IMR-90 (cell line): Measurements from ENCODE around the gene ELMO1. TPM values are rescaled to one million over a fixed set of nuclear protein-coding genes. Genes with fewer than 3 reads are reported as not detected.

Source experiments
- ATAC-seq: fragments of 200-7000 bp; cut with Tn5 transposase; 2 replicates; pipeline ENCODE4 v1.9.1; 2020; ENCODE audit warnings: low read depth, mild to moderate bottlenecking, moderate library complexity
- BruUV-seq: library from RNA; stranded (reverse); fragments of 400-500 nt; replicated peaks from 2 replicates; lab custom pipeline; 2021; lab: Mats Ljungman, UMichigan
- CTCF ChIA-PET: fragments of 300-600 bp; formaldehyde crosslinking; extraction: SDS; loops from one replicate; lab custom pipeline; 2021; ENCODE audit warnings: antibody characterized with exemption; lab: Yijun Ruan, JAX
- POLR2A ChIA-PET: fragments of 300-600 bp; sonication (Branson Sonifier 250); formaldehyde crosslinking; loops from one replicate; lab custom pipeline; 2022; ENCODE audit warnings: antibody characterized with exemption; ENCODE audit not compliant: unreplicated experiment; lab: Charles Lee
- DNase-seq: peaks from one replicate; pipeline ENCODE4 v3.0.0; 2013
- H2AFZ ChIP-seq: replicated peaks from 2 replicates; pipeline ENCODE3; 2013; ENCODE audit warnings: low read length, mild to moderate bottlenecking; ENCODE audit not compliant: poor library complexity
- H2AK5ac ChIP-seq: 2 replicates; pipeline ENCODE4 v1.6.1; 2013; ENCODE audit warnings: low read depth, low read length, inconsistent platforms
- H2AK9ac ChIP-seq: replicated peaks from 2 replicates; pipeline ENCODE3; 2013; ENCODE audit warnings: mild to moderate bottlenecking, low read depth, low read length, moderate library complexity; ENCODE audit not compliant: poor library complexity
- H2BK120ac ChIP-seq: 2 replicates; pipeline ENCODE4 v1.6.1; 2013; ENCODE audit warnings: low read depth, low read length, inconsistent platforms
- H2BK15ac ChIP-seq: 3 replicates; pipeline ENCODE4 v1.6.1; 2013; ENCODE audit warnings: low read depth, low read length, inconsistent platforms
- H2BK20ac ChIP-seq: 2 replicates; pipeline ENCODE4 v1.6.1; 2013; ENCODE audit warnings: low read depth, mild to moderate bottlenecking, inconsistent platforms, low read length, moderate library complexity
- H2BK5ac ChIP-seq: 2 replicates; pipeline ENCODE4 v1.6.1; 2013; ENCODE audit warnings: mild to moderate bottlenecking, low read depth, low read length, inconsistent platforms; ENCODE audit not compliant: poor library complexity, severe bottlenecking
- H3K14ac ChIP-seq: replicated peaks from 2 replicates; pipeline ENCODE4 v1.6.1; 2013; ENCODE audit warnings: low read depth, low read length, inconsistent platforms
- H3K18ac ChIP-seq: 2 replicates; pipeline ENCODE4 v1.6.1; 2013; ENCODE audit warnings: low read depth, low read length, control low read depth
- H3K23ac ChIP-seq: 2 replicates; pipeline ENCODE4 v1.6.1; 2013; ENCODE audit warnings: low read depth, low read length, inconsistent platforms
- H3K27ac ChIP-seq: 2 replicates; pipeline ENCODE4 v1.5.1; 2013; ENCODE audit warnings: mild to moderate bottlenecking, control low read depth, low read length; ENCODE audit not compliant: insufficient read depth
- H3K27me3 ChIP-seq: 2 replicates; pipeline ENCODE4 v1.6.1; 2013; ENCODE audit warnings: low read length; ENCODE audit not compliant: control insufficient read depth, insufficient read depth
- H3K36me3 ChIP-seq: 2 replicates; pipeline ENCODE4 v1.6.1; 2013; ENCODE audit warnings: low read length, mixed read lengths; ENCODE audit not compliant: control insufficient read depth, insufficient read depth
- H3K4ac ChIP-seq: 2 replicates; pipeline ENCODE4 v1.6.1; 2013; ENCODE audit warnings: low read depth, low read length, inconsistent platforms
- H3K4me1 ChIP-seq: 2 replicates; pipeline ENCODE4 v1.6.1; 2013; ENCODE audit warnings: low read length, mixed read lengths; ENCODE audit not compliant: control insufficient read depth, insufficient read depth
- H3K4me2 ChIP-seq: 2 replicates; pipeline ENCODE4 v1.6.1; 2013; ENCODE audit warnings: low read depth, mild to moderate bottlenecking, control low read depth, low read length, moderate library complexity
- H3K4me3 ChIP-seq: 2 replicates; pipeline ENCODE4 v1.5.1; 2013; ENCODE audit warnings: low read depth, mild to moderate bottlenecking, control low read depth, low read length, moderate library complexity; ENCODE audit not compliant: insufficient read depth
- H3K56ac ChIP-seq: 2 replicates; pipeline ENCODE4 v1.6.1; 2013; ENCODE audit warnings: low read length, inconsistent platforms; ENCODE audit not compliant: insufficient read depth; ENCODE audit errors: extremely low read depth
- H3K79me1 ChIP-seq, 2 experiments: 2 replicates each; pipeline ENCODE4 v1.6.1; 2013; ENCODE audit warnings: low read length in 2 of 2, inconsistent platforms in 1 of 2, low read depth in 1 of 2
- H3K9ac ChIP-seq: 2 replicates; pipeline ENCODE4 v1.6.1; 2013; ENCODE audit warnings: low read depth, low read length, control low read depth
- H3K9me1 ChIP-seq: 2 replicates; pipeline ENCODE4 v1.6.1; 2013; ENCODE audit warnings: low read length, inconsistent platforms; ENCODE audit not compliant: insufficient read depth
- H3K9me3 ChIP-seq: 2 replicates; pipeline ENCODE4 v1.6.1; 2013; ENCODE audit warnings: low read length; ENCODE audit not compliant: control insufficient read depth, insufficient read depth
- H4K20me1 ChIP-seq: 2 replicates; pipeline ENCODE4 v1.6.1; 2013; ENCODE audit warnings: low read length, inconsistent platforms; ENCODE audit not compliant: insufficient read depth
- H4K5ac ChIP-seq: 2 replicates; pipeline ENCODE4 v1.6.1; 2013; ENCODE audit warnings: mild to moderate bottlenecking, low read depth, low read length, control low read depth
- H4K8ac ChIP-seq, 2 experiments: 2 replicates each; pipeline ENCODE4 v1.6.1; 2013; ENCODE audit warnings: low read depth in 2 of 2, low read length in 2 of 2, control low read depth in 1 of 2, inconsistent platforms in 1 of 2
- H4K91ac ChIP-seq: 2 replicates; pipeline ENCODE4 v1.6.1; 2013; ENCODE audit warnings: low read depth, low read length, inconsistent platforms; ENCODE audit not compliant: insufficient read depth
- BHLHE40 ChIP-seq: fragments of 150-350 bp; IDR thresholded peaks from 2 replicates; pipeline ENCODE4 v1.6.1; 2016; ENCODE audit warnings: mild to moderate bottlenecking, low read depth, low read length
- CEBPB ChIP-seq: IDR thresholded peaks from 2 replicates; pipeline ENCODE4 v1.6.1; 2012; ENCODE audit warnings: low read depth, low read length, improper control_type of control experiment
- CHD1 ChIP-seq: IDR thresholded peaks from 2 replicates; pipeline ENCODE4 v1.6.1; 2012; ENCODE audit warnings: low read depth, low read length, improper control_type of control experiment
- ELK1 ChIP-seq: fragments of 150-350 bp; IDR thresholded peaks from 2 replicates; pipeline ENCODE4 v1.6.1; 2016; ENCODE audit warnings: low read depth, mild to moderate bottlenecking, low read length, moderate library complexity, borderline replicate concordance
- FOS ChIP-seq: fragments of 150-350 bp; IDR thresholded peaks from 2 replicates; pipeline ENCODE4 v1.6.1; 2016; ENCODE audit warnings: low read depth, low read length
- MAFK ChIP-seq: IDR thresholded peaks from 2 replicates; pipeline ENCODE4 v1.6.1; 2012; ENCODE audit warnings: low read depth, low read length, improper control_type of control experiment
- NFE2L2 ChIP-seq: fragments of 150-350 bp; IDR thresholded peaks from 2 replicates; pipeline ENCODE4 v1.6.1; 2016; ENCODE audit warnings: low read depth, mild to moderate bottlenecking, low read length
- RAD21 ChIP-seq: IDR thresholded peaks from 2 replicates; pipeline ENCODE4 v1.6.1; 2012; ENCODE audit warnings: low read length, improper control_type of control experiment
- RCOR1 ChIP-seq: IDR thresholded peaks from 2 replicates; pipeline ENCODE4 v1.6.1; 2012; ENCODE audit warnings: mild to moderate bottlenecking, low read length, improper control_type of control experiment; ENCODE audit not compliant: insufficient replicate concordance
- RFX5 ChIP-seq: IDR thresholded peaks from 2 replicates; pipeline ENCODE4 v1.8.0; 2012; ENCODE audit warnings: low read depth, mild to moderate bottlenecking, low read length, moderate library complexity
- SMC3 ChIP-seq: fragments of 150-350 bp; IDR thresholded peaks from 2 replicates; pipeline ENCODE4 v1.6.1; 2016; ENCODE audit warnings: low read depth, mild to moderate bottlenecking, antibody characterized with exemption, low read length, moderate library complexity
- WGBS, 2 experiments: methylation state at CpG; one replicate each; pipeline versions ENCODE4 v1.1.5 to v1.1.7; 2013; ENCODE audit warnings: missing lambda C conversion rate in 2 of 2; ENCODE audit not compliant: insufficient read length in 1 of 2; ENCODE audit errors: extremely low coverage in 2 of 2; 5-methylcytosine and 5-hydroxymethylcytosine counted together
- dilution Hi-C: fragments of 300-500 bp; cut with HindIII; formaldehyde crosslinking; loops from one replicate; pipeline ENCODE4 v1.14.3; 2018; ENCODE audit warnings: low sequenced_read_pairs; ENCODE audit not compliant: unreplicated experiment
- in situ Hi-C: fragments of 300-500 bp; cut with MboI; formaldehyde crosslinking; loops from 3 replicates; pipeline ENCODE4 v1.14.3; 2019; ENCODE audit warnings: low sequenced_read_pairs, inconsistent platforms, mixed read lengths
- intact Hi-C: fragments of 100-400 bp; cut with micrococcal nuclease; formaldehyde crosslinking; loops from 2 replicates; pipeline ENCODE4 v1.10.0; 2022
- polyA plus RNA-seq, 3 experiments: library from polyadenylated mRNA; depleted of rRNA; stranded (reverse); fragments of >200 nt; gene quantifications; 2 replicates each; pipeline ENCODE4 v1.2.3, GENCODE V29; 2012; ENCODE audit warnings: low replicate concordance in 1 of 3
- total RNA-seq: library from RNA; depleted of rRNA; stranded (reverse); fragments of >200 nt; gene quantifications from 2 replicates; pipeline ENCODE4 v1.2.3, GENCODE V29; 2012
- TF ChIP-seq, protein P1 (sequence below): fragments of 150-350 bp; IDR thresholded peaks from 2 replicates; pipeline ENCODE4 v1.6.1; 2017; ENCODE audit warnings: mild to moderate bottlenecking, antibody characterized with exemption, low read length, low read depth
- TF ChIP-seq, protein P2 (sequence below): conservative IDR thresholded peaks from 2 replicates; pipeline ENCODE4 v1.5.1; 2012; ENCODE audit warnings: mild to moderate bottlenecking, low read depth, low read length, improper control_type of control experiment

Gene ELMO1
- total and polyA plus RNA-seq, 2 of the 4 experiments (the other 2 are of a cell fraction) = 0.03 TPM; not detected in 1

DNA sequence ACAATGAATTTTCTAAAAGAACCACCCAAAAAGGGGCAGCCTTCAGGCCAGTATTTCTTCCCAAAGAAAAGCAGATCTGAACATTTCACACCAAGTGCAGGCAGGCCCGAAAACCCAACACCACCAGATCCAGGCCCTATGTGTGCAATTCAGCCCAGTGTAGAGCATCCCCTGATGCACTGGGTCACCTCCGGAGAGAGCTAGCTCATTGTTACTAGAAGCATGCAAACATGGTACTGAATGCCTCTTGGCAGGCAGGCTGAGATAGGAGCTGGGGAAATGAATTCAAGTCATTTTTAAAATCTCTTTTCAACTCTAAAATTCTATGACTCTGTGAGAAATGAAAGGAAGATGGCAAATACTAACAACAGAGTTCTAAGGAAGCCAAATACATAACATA, 174.8 kb downstream of the ELMO1 start:
- peaks cover 11% of the 10 kb centered on the region for H3K9me3 ChIP-seq
- H3K23ac ChIP-seq = no peak overlapping the region
- dilution Hi-C loops = no loop called here
- H3K14ac ChIP-seq = no peak overlapping the region
- no peak overlapping the region for H4K5ac ChIP-seq
- H3K27ac ChIP-seq = no peak overlapping the region
- no peak overlapping the region for H3K18ac ChIP-seq
- no peak overlapping the region for H2BK120ac ChIP-seq
- no peak overlapping the region for H2BK20ac ChIP-seq
- no peaks in the 10 kb centered on the region for H3K9me1 ChIP-seq
- H3K4ac ChIP-seq = no peak overlapping the region
- no peaks in the 10 kb centered on the region for H3K4me1 ChIP-seq
- DNase-seq = no peak
- no peak overlapping the region for H3K4me2 ChIP-seq
- no peaks in the 10 kb centered on the region for H3K79me1 ChIP-seq
- no peak overlapping the region for H3K56ac ChIP-seq
- no TSS peak for BruUV-seq
- no peaks in the 10 kb centered on the region for H4K20me1 ChIP-seq
- H2AK5ac ChIP-seq = no peak overlapping the region
- H2BK15ac ChIP-seq = no peak overlapping the region
- intact Hi-C loops = no loop called here
- TF ChIP-seq, protein P1, sequence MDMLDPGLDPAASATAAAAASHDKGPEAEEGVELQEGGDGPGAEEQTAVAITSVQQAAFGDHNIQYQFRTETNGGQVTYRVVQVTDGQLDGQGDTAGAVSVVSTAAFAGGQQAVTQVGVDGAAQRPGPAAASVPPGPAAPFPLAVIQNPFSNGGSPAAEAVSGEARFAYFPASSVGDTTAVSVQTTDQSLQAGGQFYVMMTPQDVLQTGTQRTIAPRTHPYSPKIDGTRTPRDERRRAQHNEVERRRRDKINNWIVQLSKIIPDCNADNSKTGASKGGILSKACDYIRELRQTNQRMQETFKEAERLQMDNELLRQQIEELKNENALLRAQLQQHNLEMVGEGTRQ = no peak
- no peak for TF ChIP-seq NFE2L2
- no peak for TF ChIP-seq FOS
- no peak for TF ChIP-seq ELK1
- TF ChIP-seq BHLHE40 = no peak
- no peak for TF ChIP-seq RCOR1
- no peak for TF ChIP-seq SMC3
- TF ChIP-seq, protein P2, sequence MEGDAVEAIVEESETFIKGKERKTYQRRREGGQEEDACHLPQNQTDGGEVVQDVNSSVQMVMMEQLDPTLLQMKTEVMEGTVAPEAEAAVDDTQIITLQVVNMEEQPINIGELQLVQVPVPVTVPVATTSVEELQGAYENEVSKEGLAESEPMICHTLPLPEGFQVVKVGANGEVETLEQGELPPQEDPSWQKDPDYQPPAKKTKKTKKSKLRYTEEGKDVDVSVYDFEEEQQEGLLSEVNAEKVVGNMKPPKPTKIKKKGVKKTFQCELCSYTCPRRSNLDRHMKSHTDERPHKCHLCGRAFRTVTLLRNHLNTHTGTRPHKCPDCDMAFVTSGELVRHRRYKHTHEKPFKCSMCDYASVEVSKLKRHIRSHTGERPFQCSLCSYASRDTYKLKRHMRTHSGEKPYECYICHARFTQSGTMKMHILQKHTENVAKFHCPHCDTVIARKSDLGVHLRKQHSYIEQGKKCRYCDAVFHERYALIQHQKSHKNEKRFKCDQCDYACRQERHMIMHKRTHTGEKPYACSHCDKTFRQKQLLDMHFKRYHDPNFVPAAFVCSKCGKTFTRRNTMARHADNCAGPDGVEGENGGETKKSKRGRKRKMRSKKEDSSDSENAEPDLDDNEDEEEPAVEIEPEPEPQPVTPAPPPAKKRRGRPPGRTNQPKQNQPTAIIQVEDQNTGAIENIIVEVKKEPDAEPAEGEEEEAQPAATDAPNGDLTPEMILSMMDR = no peak
- TF ChIP-seq RFX5 = no peak
- TF ChIP-seq CHD1 = no peak
- TF ChIP-seq RAD21 = no peak
- TF ChIP-seq CEBPB = no peak
- no peak for TF ChIP-seq MAFK
- no peaks in the 10 kb centered on the region for H3K36me3 ChIP-seq
- H2BK5ac ChIP-seq = no peak overlapping the region
- in situ Hi-C loops = no loop called here
- H4K91ac ChIP-seq = no peak overlapping the region
- no peak overlapping the region for H2AFZ ChIP-seq
- H3K4me3 ChIP-seq = no peak overlapping the region
- ATAC-seq = no peak
- H2AK9ac ChIP-seq = no peak overlapping the region
- H3K9ac ChIP-seq = no peak overlapping the region
- no CpG with 5 or more reads among the region's 2 CpGs for WGBS, 2 experiments
- H4K8ac ChIP-seq = no peak overlapping the region
- POLR2A ChIA-PET = no interaction called here
- CTCF ChIA-PET = no interaction called here
- no peaks in the 10 kb centered on the region for H3K27me3 ChIP-seq
